ENCODE results near the gene CPLANE2. TPM values are rescaled to one million over a fixed set of nuclear protein-coding genes. Genes with fewer than 3 reads are reported as not detected.
"Not testable (repeated sequence)": the region's sequence is repeated elsewhere in the genome, so short reads cannot be mapped to it uniquely, and the experiment has no call there.

Gene CPLANE2
- total RNA-seq, 1 donor from 2014 or later, result 8.6 TPM

- peaks cover 9% of the 10 kb centered on the region for H3K36me3 Mint-ChIP-seq (ENCODE audit: low read depth, unreplicated experiment)
Measured at GRCh38 chr1:16198444-16199156, 38.4 kb downstream of the CPLANE2 start.

GRCh38 chr1:16196874-16197273, 40.1 kb downstream of the CPLANE2 start:
- FAIRE-seq, result no peak
- Histone ChIP-seq H4K20me1 (ENCODE audit: insufficient read depth, low read length) (no peaks in the 10 kb centered on the region), H3K79me2 (ENCODE audit: insufficient read depth, low read length) (no peaks in the 10 kb centered on the region), H3K27me3 (ENCODE audit: insufficient read depth, low read length) (no peaks in the 10 kb centered on the region), H3K4me2 (ENCODE audit: low read length) (no peak overlapping the region), H2AFZ (ENCODE audit: low read depth, low read length) (no peak overlapping the region), H3K36me3 (ENCODE audit: insufficient read depth, low read length) (no peaks in the 10 kb centered on the region), H3K4me1 (ENCODE audit: insufficient read depth, low read length) (no peaks in the 10 kb centered on the region), H3K9me3 (ENCODE audit: insufficient read depth, low read depth, low read length) (no peaks in the 10 kb centered on the region), H3K9ac (ENCODE audit: low read length) (no peak overlapping the region), H3K27ac (ENCODE audit: low read depth, low read length) (no peak overlapping the region), H3K4me3 (ENCODE audit: insufficient read depth, low read depth, low read length) (no peak overlapping the region)
- peaks cover 3% of the 10 kb centered on the region for H3K4me1 Mint-ChIP-seq (ENCODE audit: low read depth, unreplicated experiment)
- H3K9me3 Mint-ChIP-seq (ENCODE audit: unreplicated experiment), result peaks cover 3% of the 10 kb centered on the region
- no peak for TF ChIP-seq CTCF (IDR thresholded peaks at IDR 0.05; ENCODE audit: insufficient read depth, low read depth, low read length)
- TF ChIP-seq EZH2 (IDR thresholded peaks at IDR 0.05; ENCODE audit: insufficient read depth, low read length), result no peak
- DNase-seq (ENCODE audit: low read depth), result no peak
- H3K27me3 Mint-ChIP-seq (ENCODE audit: low read depth, unreplicated experiment), result peaks cover 1% of the 10 kb centered on the region
- H3K36me3 Mint-ChIP-seq (ENCODE audit: low read depth, unreplicated experiment), result peaks cover 5% of the 10 kb centered on the region
- H3K27ac Mint-ChIP-seq (ENCODE audit: unreplicated experiment), result no peak overlapping the region
- H3K4me3 Mint-ChIP-seq (ENCODE audit: unreplicated experiment), result no peak overlapping the region

More at GRCh38 chr1:16198444-16199156, 38.4 kb downstream of the CPLANE2 start:
- no peak overlapping the region for H3K4me2 ChIP-seq (ENCODE audit: low read length)
- H3K27ac ChIP-seq (ENCODE audit: low read depth, low read length), result no peak overlapping the region
- no peak overlapping the region for H2AFZ ChIP-seq (ENCODE audit: low read depth, low read length)
- peaks cover 1% of the 10 kb centered on the region for H3K27me3 Mint-ChIP-seq (ENCODE audit: low read depth, unreplicated experiment)
- H3K36me3 ChIP-seq (ENCODE audit: insufficient read depth, low read length), result no peaks in the 10 kb centered on the region
- H3K9me3 ChIP-seq (ENCODE audit: insufficient read depth, low read depth, low read length), result no peaks in the 10 kb centered on the region
- no peaks in the 10 kb centered on the region for H3K4me1 ChIP-seq (ENCODE audit: insufficient read depth, low read length)
- no peaks in the 10 kb centered on the region for H3K27me3 ChIP-seq (ENCODE audit: insufficient read depth, low read length)
- no peak overlapping the region for H3K4me3 Mint-ChIP-seq (ENCODE audit: unreplicated experiment)
- no peak overlapping the region for H3K27ac Mint-ChIP-seq (ENCODE audit: unreplicated experiment)
- no peaks in the 10 kb centered on the region for H3K79me2 ChIP-seq (ENCODE audit: insufficient read depth, low read length)
- no peak overlapping the region for H3K4me3 ChIP-seq (ENCODE audit: insufficient read depth, low read depth, low read length)
- H3K9ac ChIP-seq (ENCODE audit: low read length), result no peak overlapping the region
- FAIRE-seq (no peak), DNase-seq (ENCODE audit: low read depth) (no peak)
- no peaks in the 10 kb centered on the region for H4K20me1 ChIP-seq (ENCODE audit: insufficient read depth, low read length)
- TF ChIP-seq EZH2 (IDR thresholded peaks at IDR 0.05; ENCODE audit: insufficient read depth, low read length) (no peak), CTCF (IDR thresholded peaks at IDR 0.05; ENCODE audit: insufficient read depth, low read depth, low read length) (no peak)
- peaks cover 5% of the 10 kb centered on the region for H3K4me1 Mint-ChIP-seq (ENCODE audit: low read depth, unreplicated experiment)
- peaks cover 3% of the 10 kb centered on the region for H3K9me3 Mint-ChIP-seq (ENCODE audit: unreplicated experiment)

- not testable (repeated sequence) for H3K9me3 ChIP-seq (ENCODE audit: insufficient read depth, low read depth, low read length); H2AFZ ChIP-seq (ENCODE audit: low read depth, low read length); H3K36me3 Mint-ChIP-seq (ENCODE audit: low read depth, unreplicated experiment); H3K27ac ChIP-seq (ENCODE audit: low read depth, low read length); DNase-seq (ENCODE audit: low read depth); H3K4me1 Mint-ChIP-seq (ENCODE audit: low read depth, unreplicated experiment); H3K4me2 ChIP-seq (ENCODE audit: low read length); FAIRE-seq; H3K9me3 Mint-ChIP-seq (ENCODE audit: unreplicated experiment); H4K20me1 ChIP-seq (ENCODE audit: insufficient read depth, low read length); H3K4me1 ChIP-seq (ENCODE audit: insufficient read depth, low read length); H3K36me3 ChIP-seq (ENCODE audit: insufficient read depth, low read length); H3K4me3 Mint-ChIP-seq (ENCODE audit: unreplicated experiment); H3K79me2 ChIP-seq (ENCODE audit: insufficient read depth, low read length); H3K4me3 ChIP-seq (ENCODE audit: insufficient read depth, low read depth, low read length); H3K27me3 Mint-ChIP-seq (ENCODE audit: low read depth, unreplicated experiment); H3K27ac Mint-ChIP-seq (ENCODE audit: unreplicated experiment); H3K9ac ChIP-seq (ENCODE audit: low read length); H3K27me3 ChIP-seq (ENCODE audit: insufficient read depth, low read length)
Measured at GRCh38 chr1:16196139-16196538, 40.8 kb downstream of the CPLANE2 start.
